GM13977 (cell line): Measurements from ENCODE around the gene DSC2.

Source experiments
- DNase-seq: peaks from one replicate; pipeline ENCODE4 v3.0.0; 2012; ENCODE audit warnings: low spot score
- in situ Hi-C: fragments of 300-500 bp; cut with MboI; formaldehyde crosslinking; loops from one replicate; pipeline ENCODE4 v1.12.0; 2022; ENCODE audit warnings: low sequenced_read_pairs, low pct_unique_long_range_greater_than_20kb, mixed read lengths, inconsistent platforms; ENCODE audit not compliant: unreplicated experiment
- TF ChIP-seq, protein P1 (sequence below): IDR thresholded peaks from 2 replicates; pipeline ENCODE4 v1.5.1; 2012; ENCODE audit warnings: mild to moderate bottlenecking, control low read depth; ENCODE audit not compliant: insufficient read depth; ENCODE audit errors: extremely low read depth, missing control alignments

The DSC2 gene

DNA sequence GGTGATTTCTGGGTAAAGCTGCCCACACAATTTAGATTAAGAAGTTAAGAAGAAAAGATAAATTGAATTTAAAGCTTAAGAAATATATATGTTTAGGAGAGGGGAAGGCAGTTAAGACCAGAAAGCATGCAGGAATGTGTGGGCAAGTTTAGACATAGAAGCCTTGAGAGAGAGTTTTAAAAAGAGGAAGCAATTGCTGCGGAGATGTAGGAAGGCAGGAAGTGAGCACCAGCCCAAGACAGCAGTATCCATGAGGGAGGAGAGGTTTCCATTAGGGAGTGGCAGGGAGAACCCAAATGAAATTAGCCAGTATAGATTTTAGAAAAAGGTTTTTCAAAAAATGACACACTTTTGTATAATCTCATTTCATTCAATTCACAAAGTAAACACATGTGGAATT is 24.3 kb downstream of the DSC2 start:
- TF ChIP-seq, protein P1, sequence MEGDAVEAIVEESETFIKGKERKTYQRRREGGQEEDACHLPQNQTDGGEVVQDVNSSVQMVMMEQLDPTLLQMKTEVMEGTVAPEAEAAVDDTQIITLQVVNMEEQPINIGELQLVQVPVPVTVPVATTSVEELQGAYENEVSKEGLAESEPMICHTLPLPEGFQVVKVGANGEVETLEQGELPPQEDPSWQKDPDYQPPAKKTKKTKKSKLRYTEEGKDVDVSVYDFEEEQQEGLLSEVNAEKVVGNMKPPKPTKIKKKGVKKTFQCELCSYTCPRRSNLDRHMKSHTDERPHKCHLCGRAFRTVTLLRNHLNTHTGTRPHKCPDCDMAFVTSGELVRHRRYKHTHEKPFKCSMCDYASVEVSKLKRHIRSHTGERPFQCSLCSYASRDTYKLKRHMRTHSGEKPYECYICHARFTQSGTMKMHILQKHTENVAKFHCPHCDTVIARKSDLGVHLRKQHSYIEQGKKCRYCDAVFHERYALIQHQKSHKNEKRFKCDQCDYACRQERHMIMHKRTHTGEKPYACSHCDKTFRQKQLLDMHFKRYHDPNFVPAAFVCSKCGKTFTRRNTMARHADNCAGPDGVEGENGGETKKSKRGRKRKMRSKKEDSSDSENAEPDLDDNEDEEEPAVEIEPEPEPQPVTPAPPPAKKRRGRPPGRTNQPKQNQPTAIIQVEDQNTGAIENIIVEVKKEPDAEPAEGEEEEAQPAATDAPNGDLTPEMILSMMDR: no peak
- in situ Hi-C loops: no loop called here
- no peak for DNase-seq

DNA sequence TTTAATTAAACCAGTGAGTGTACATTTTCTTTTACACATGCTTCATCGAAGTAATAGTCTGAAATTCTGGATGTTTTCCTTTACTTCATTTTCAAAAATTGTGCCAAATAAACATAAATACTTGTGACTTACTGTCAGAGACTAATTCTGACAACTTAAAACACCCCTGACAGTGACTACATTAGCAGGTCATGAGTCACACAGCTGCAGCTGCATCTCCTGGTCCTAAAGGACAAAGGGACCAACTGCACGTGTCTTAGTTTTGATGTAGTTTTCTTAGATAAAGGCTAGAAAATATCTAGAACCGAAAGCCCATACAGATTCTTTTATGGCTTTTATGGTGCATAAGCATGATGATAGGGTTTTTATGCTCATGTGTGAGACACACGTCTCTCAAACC is 30.0 kb downstream of the DSC2 start:
- in situ Hi-C loops: no loop called here
- no peak for DNase-seq
- TF ChIP-seq, protein P1: no peak

DNA sequence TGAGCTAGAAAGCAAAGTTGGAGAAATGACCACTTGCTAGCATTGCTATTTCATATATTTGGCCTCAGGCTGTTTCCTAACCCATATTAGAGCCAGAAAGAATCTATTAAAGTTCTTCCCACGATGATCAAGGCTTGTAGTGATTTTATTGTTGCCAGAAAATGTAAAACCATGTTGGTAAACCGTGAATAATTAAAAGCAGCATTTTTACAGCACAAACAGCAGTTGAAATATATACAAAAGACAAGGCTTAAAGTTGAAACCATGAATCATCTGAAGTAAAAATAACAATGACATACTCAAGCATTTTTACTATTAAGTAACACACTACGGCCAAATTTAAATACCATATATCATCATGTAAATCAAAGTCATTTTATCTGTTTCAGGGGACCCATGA is 32.0 kb downstream of the DSC2 start:
- in situ Hi-C loops: no loop called here
- no peak for DNase-seq
- TF ChIP-seq, protein P1: no peak

DNA sequence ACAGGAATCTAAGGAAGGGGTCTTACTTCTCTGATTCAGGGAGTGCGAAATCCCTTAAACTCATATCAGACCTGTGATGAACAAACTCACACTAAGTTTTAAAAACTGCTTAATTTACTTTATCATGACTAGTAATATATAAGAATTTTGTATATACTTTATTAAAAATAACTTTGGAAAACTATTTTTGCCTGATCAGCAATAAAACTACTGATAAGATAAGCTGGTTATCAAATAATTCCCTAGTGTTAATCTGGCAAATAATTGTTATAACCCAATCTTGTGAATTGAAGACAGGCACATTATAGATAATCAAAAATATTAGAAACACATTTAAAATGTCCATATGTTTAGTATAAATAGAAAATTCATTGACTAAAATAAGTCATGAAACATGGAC is 36.0 kb downstream of the DSC2 start:
- in situ Hi-C loops: no loop called here
- TF ChIP-seq, protein P1: no peak
- no peak for DNase-seq

DNA sequence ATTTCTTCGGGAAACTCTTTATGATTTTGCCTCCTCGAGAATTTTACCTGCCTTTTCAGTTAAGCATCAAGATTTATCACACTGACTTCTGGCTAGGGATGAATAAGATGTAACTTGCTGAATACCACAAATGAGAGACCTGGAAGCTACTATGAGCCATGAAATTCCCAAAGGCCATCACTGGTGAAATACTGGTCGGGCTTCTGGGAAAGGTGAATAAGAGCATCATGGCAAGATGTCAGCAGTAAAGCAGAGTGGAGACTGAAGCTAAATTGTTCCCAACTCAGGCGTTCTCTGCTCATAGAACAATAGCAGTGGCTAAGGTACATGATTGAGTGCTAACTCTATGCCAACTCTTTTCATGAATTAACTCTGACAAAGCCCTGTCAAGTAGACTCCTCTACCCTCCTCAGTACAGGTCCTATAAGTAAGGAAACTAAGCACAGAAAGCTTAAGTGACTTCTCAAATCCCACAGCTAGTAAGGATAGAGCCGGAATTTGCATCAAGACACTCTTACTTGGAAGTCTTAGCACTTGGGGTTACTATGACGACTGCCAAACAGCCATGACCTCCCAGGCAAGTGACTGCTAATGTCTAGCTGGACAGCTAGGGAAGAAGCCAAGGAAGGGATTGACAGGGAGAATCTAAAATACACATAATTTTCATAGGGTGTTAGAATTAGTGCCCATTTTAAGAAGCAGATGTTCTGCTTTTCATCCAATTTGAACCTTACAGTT is 37.0 kb downstream of the DSC2 start:
- in situ Hi-C loops: no loop called here
- TF ChIP-seq, protein P1: no peak

DNA sequence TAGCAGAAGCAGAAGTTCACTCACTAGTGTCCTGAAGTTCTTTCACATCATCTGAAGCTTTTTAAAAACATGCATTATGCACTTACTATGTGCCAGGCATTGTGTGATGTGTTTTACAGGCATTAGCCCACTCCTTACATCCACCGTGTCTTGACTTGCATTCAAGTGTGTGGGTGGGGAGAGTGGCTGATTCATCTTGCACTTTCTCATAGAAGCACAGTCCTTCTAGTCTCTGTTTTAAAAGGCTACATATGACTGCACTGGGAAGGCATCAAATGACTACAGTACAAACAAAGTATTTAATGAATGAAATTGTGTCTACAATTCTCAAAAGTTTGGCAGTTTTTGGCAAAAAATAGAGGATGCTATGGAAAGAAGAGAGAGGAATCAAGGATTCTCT is 38.1 kb downstream of the DSC2 start:
- TF ChIP-seq, protein P1: no peak
- in situ Hi-C loops: no loop called here
- DNase-seq: no peak

More for the DNA sequence above, 37.0 kb downstream of the DSC2 start:
- DNase-seq: no peak

DNA sequence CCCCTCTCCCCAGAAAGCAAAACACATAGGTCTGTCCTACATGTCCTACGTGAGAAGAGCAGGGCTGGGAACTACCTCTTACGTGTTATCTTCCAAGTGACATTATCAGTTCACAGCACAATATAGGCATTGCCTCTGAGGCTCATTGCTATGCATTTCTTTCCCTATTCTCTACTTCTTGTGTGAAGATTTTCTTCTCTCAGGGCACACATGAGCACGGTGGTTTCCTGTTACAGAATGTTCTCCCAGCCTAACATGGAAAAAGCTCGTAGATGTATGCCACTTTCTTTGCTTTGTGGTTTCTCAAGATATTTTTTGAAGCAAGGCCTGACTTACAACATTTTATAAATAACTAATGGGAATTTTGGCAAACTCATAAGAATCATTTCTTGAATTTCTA is 40.3 kb downstream of the DSC2 start:
- in situ Hi-C loops: no loop called here
- DNase-seq: no peak
- TF ChIP-seq, protein P1: no peak
